ENCODE data around the gene NHEJ1. TPM values are rescaled to one million over a fixed set of nuclear protein-coding genes. Genes with fewer than 3 reads are reported as not detected.
A peak's percentile ranks its signal among the peaks of the same experiment; 100 is the strongest.

Gene NHEJ1
- total and polyA plus RNA-seq, 9 of the 15 experiments (the other 6 are each of a cell fraction or from before 2014, with no cell fraction given), result 9.0 to 23.7 (median 13.9) TPM

DNA sequence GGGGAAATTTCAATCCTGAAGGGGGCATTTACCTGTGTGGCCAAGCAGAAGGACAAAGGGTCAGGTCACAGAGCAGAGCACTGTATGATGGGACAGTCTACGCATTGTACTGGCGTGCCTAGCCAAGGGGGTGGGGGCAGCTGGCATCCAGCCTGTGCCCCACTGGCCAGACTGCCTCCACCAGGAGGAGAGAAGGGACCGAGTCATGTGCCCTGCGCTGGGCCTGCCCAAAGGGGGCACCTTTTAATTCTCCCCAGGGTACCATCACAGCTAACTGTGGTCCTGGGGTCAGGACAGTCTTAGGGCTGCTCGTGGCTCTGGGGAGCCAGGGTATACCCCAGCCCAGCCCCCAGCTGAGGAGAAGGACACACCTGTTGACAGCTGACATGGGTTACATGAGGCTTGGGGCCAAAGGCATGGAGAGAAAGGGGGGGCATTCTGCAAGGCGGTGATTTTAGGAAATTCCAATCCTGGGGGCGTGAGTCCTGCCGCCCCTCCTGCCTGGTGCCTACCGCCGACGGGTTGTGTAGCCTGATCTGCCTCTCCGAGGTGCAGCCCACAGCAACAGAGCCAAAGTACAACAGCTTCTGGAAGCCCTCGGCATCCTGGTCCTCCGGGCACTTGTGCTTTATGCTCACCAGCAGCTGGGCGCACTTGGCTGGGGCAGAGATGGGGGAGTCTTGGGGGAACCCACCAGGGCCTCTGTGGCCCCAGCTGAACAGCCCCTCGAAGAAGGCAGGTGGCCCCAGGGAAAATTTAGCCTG, 130.3 kb downstream of the NHEJ1 start:
- 6% methylated on average over 12 of the region's 16 CpGs for WGBS (ENCODE audit: insufficient coverage, low coverage, missing lambda C conversion rate)
- in situ Hi-C loops (cut with MboI), result no loop called here
- H3K79me2 ChIP-seq (ENCODE audit: control insufficient read depth, insufficient read depth, low read length), result no peaks in the 10 kb centered on the region
- no peak overlapping the region for H3K9ac ChIP-seq (ENCODE audit: insufficient read depth in 1 of 2, low read depth in 2 of 2, low read length in 2 of 2)
- H3K4me2 ChIP-seq (ENCODE audit: insufficient read depth, low read length), result no peak overlapping the region
- FAIRE-seq, result no peak
- no TSS peak for BruUV-seq (replicated peaks)
- no peak for TF ChIP-seq ZNF23 (CRISPR knock-in tag; IDR thresholded peaks at IDR 0.05)
- no peak overlapping the region for H3K27ac ChIP-seq (ENCODE audit: extremely low read depth, low read depth, low read length)
- no peak for ATAC-seq
- no peaks in the 10 kb centered on the region for H3K9me1 ChIP-seq (ENCODE audit: control insufficient read depth, insufficient read depth, low read length)
- POLR2A ChIA-PET, result interaction anchor here (0.7 to 1.0 kb wide), 2 partner anchors 16 to 499 kb away, joined by 3 to 4 read pairs; no protein-coding TSS in a partner anchor
- intact Hi-C loops (cut with micrococcal nuclease), result no loop called here
- no peak overlapping the region for H2AFZ ChIP-seq (ENCODE audit: low read depth, low read length)
- no peaks in the 10 kb centered on the region for H3K9me3 ChIP-seq (replicated peaks; ENCODE audit: control insufficient read depth, insufficient read depth, low read depth, low read length)
- no peak overlapping the region for H3K4me3 ChIP-seq
- no peaks in the 10 kb centered on the region for H3K36me3 ChIP-seq (ENCODE audit: control insufficient read depth, insufficient read depth, low read length)
- CTCF ChIA-PET (ENCODE audit: low intra/inter-chr PET ratio), result interaction anchor here (1.1 to 3.8 kb wide), 4 partner anchors 8 to 125 kb away, joined by 3 to 31 read pairs (median 5); no protein-coding TSS in a partner anchor
- DNase-seq (ENCODE audit: extremely low read depth in 1 of 4, low spot score in 3 of 4), result no peak
- H4K20me1 ChIP-seq (replicated peaks; ENCODE audit: control insufficient read depth, insufficient read depth, low read length), result no peaks in the 10 kb centered on the region; the same call in 1 of the 2 replicates
- peaks cover 0 to 4% of the 10 kb centered on the region in 2 experiments; a peak in 1 of 5 replicates for H3K4me1 ChIP-seq (replicated peaks in 1 of 2; ENCODE audit: control insufficient read depth in 2 of 2, insufficient read depth in 2 of 2, low read length in 2 of 2)
- H3K27me3 ChIP-seq (ENCODE audit: control insufficient read depth in 2 of 2, insufficient read depth in 2 of 2, low read length in 2 of 2), result peaks cover 5 to 56% of the 10 kb centered on the region in 2 experiments; a peak in 4 of 5 replicates

DNA sequence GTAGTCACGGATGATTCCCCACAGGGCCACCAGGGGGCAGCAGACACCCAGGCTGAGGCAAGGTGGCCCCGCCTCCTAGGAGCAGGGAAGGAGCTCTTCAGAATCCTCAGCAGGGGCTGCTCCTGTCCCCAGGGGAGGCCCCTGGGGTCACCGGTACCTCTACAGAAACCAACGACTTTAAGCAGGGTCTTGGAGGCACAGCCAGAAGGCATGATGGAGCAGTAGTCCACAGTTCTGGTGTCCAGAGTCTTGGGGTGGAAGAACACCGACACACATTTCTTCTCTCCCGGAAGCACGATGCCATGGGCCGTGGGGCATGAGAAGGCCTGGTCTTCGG, 130.8 kb downstream of the NHEJ1 start:
- peak; percentile 86 for FAIRE-seq
- Histone ChIP-seq H3K4me3 (no peak overlapping the region), H3K9ac (ENCODE audit: insufficient read depth in 1 of 2, low read depth in 2 of 2, low read length in 2 of 2) (no peak overlapping the region)
- TF ChIP-seq RFX7 (CRISPR knock-in tag; IDR thresholded peaks at IDR 0.05) (no peak), ZNF444 (CRISPR knock-in tag; IDR thresholded peaks at IDR 0.05) (no peak), HES1 (IDR thresholded peaks at IDR 0.05; ENCODE audit: low read depth) (no peak), PHTF2 (CRISPR knock-in tag; IDR thresholded peaks at IDR 0.05) (no peak), SMC3 (conservative IDR thresholded peaks at IDR 0.05; ENCODE audit: insufficient read depth, low read depth, low read length) (peak; percentile 83), RBM14 (IDR thresholded peaks at IDR 0.05; ENCODE audit: borderline replicate concordance, insufficient read depth, low read depth, low read length) (no peak), RBBP5 (IDR thresholded peaks at IDR 0.05; ENCODE audit: borderline replicate concordance, insufficient read depth, low read length, poor library complexity, severe bottlenecking) (no peak)
- TF ChIP-seq, protein P1, sequence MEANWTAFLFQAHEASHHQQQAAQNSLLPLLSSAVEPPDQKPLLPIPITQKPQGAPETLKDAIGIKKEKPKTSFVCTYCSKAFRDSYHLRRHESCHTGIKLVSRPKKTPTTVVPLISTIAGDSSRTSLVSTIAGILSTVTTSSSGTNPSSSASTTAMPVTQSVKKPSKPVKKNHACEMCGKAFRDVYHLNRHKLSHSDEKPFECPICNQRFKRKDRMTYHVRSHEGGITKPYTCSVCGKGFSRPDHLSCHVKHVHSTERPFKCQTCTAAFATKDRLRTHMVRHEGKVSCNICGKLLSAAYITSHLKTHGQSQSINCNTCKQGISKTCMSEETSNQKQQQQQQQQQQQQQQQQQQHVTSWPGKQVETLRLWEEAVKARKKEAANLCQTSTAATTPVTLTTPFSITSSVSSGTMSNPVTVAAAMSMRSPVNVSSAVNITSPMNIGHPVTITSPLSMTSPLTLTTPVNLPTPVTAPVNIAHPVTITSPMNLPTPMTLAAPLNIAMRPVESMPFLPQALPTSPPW (CRISPR knock-in tag; IDR thresholded peaks at IDR 0.05), result peak; percentile 51

More for the DNA sequence above, 130.8 kb downstream of the NHEJ1 start:
- Histone ChIP-seq H3K9me3 (replicated peaks; ENCODE audit: control insufficient read depth, insufficient read depth, low read depth, low read length) (no peaks in the 10 kb centered on the region), H4K20me1 (replicated peaks; ENCODE audit: control insufficient read depth, insufficient read depth, low read length) (no peaks in the 10 kb centered on the region; the same call in 1 of the 2 replicates), H3K79me2 (ENCODE audit: control insufficient read depth, insufficient read depth, low read length) (no peaks in the 10 kb centered on the region), H3K4me2 (ENCODE audit: insufficient read depth, low read length) (no peak overlapping the region), H3K9me1 (ENCODE audit: control insufficient read depth, insufficient read depth, low read length) (no peaks in the 10 kb centered on the region), H3K36me3 (ENCODE audit: control insufficient read depth, insufficient read depth, low read length) (no peaks in the 10 kb centered on the region), H3K27me3 (ENCODE audit: control insufficient read depth in 2 of 2, insufficient read depth in 2 of 2, low read length in 2 of 2) (peaks cover 5 to 58% of the 10 kb centered on the region in 2 experiments; a peak in 3 of 5 replicates), H3K27ac (ENCODE audit: extremely low read depth, low read depth, low read length) (no peak overlapping the region), H2AFZ (ENCODE audit: low read depth, low read length) (no peak overlapping the region), H3K4me1 (replicated peaks in 1 of 2; ENCODE audit: control insufficient read depth in 2 of 2, insufficient read depth in 2 of 2, low read length in 2 of 2) (peaks cover 0 to 4% of the 10 kb centered on the region in 2 experiments; a peak in 1 of 5 replicates)
- BruUV-seq (replicated peaks), result no TSS peak
- ChIA-PET CTCF (ENCODE audit: low intra/inter-chr PET ratio) (interaction anchor here (1.1 to 3.8 kb wide), 3 partner anchors 8 to 125 kb away, joined by 4 to 31 read pairs (median 6); no protein-coding TSS in a partner anchor), POLR2A (interaction anchor here (0.7 to 1.0 kb wide), 3 partner anchors 16 to 500 kb away, joined by 3 to 4 read pairs (median 3); no protein-coding TSS in a partner anchor)
- ATAC-seq (peak; percentile 97), DNase-seq (ENCODE audit: extremely low read depth in 1 of 4, low spot score in 3 of 4) (peak; percentile 74 to 84 (median 80))
- intact Hi-C loops (cut with micrococcal nuclease), result loop anchor here (1.0 to 2.0 kb wide), 2 partner anchors 90 to 125 kb away; no protein-coding TSS in a partner anchor
- WGBS (ENCODE audit: insufficient coverage, low coverage, missing lambda C conversion rate), result 25% methylated on average over 8 of the region's 9 CpGs
- in situ Hi-C loops (cut with MboI), result loop anchor here (10.0 kb wide), 1 partner anchor 125 kb away; no protein-coding TSS in a partner anchor

All from K562 (cell line).